Thyroid gland (tissue), 4 donors: ENCODE data around the gene GLCCI1.

Source experiments
- POLR2A ChIP-seq, 2 donors: fragments of 450-650 bp; IDR thresholded peaks; one replicate each; pipeline ENCODE4 v1.6.1; 2017; ENCODE audit warnings: antibody characterized with exemption in 2 of 2, mild to moderate bottlenecking in 2 of 2, moderate library complexity in 1 of 2
- TF ChIP-seq, protein P1 (sequence below), 6 experiments: fragments of 200-600 bp in 3 of 6; fragments of 450-650 bp in 3 of 6; sonication (generic) in 3 of 6; IDR thresholded peaks; one replicate each; pipeline ENCODE4 v1.5.1; 2016 to 2019; ENCODE audit warnings: antibody characterized with exemption in 6 of 6, mild to moderate bottlenecking in 2 of 6, inconsistent platforms in 1 of 6, moderate library complexity in 1 of 6

DNA sequence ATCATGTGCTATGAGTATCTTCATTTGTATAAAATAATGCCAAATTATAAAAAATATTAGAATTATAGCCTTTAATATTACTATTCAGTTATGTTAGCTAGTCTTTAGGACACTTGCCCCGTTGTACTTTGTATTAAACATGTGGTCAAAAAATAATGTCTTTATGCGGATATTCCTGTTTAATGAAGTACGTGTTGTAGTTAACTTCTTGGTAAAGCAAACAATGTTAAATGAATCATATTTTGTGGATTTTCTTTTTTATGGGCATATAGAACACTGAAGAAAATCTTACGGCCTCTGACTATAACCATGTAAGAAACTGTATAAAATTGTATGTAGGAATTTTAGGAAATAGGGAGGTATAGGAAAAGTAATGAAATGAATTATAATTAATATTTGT is 14.3 kb downstream of the GLCCI1 start:
- no peak for TF ChIP-seq POLR2A (IDR thresholded peaks at IDR 0.05)
- TF ChIP-seq, protein P1, sequence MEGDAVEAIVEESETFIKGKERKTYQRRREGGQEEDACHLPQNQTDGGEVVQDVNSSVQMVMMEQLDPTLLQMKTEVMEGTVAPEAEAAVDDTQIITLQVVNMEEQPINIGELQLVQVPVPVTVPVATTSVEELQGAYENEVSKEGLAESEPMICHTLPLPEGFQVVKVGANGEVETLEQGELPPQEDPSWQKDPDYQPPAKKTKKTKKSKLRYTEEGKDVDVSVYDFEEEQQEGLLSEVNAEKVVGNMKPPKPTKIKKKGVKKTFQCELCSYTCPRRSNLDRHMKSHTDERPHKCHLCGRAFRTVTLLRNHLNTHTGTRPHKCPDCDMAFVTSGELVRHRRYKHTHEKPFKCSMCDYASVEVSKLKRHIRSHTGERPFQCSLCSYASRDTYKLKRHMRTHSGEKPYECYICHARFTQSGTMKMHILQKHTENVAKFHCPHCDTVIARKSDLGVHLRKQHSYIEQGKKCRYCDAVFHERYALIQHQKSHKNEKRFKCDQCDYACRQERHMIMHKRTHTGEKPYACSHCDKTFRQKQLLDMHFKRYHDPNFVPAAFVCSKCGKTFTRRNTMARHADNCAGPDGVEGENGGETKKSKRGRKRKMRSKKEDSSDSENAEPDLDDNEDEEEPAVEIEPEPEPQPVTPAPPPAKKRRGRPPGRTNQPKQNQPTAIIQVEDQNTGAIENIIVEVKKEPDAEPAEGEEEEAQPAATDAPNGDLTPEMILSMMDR (IDR thresholded peaks at IDR 0.05), result no peak
